ENCODE data around the gene CAPN11. TPM values are rescaled to one million over a fixed set of nuclear protein-coding genes. Genes with fewer than 3 reads are reported as not detected.
A peak's percentile ranks its signal among the peaks of the same experiment; 100 is the strongest.

The CAPN11 gene
- total RNA-seq, 1 experiment from 2014 or later = not detected

GRCh38 chr6:44219053-44219814 lies 60.6 kb downstream of the CAPN11 start:
- no peaks in the 10 kb centered on the region for H3K27me3 ChIP-seq (ENCODE audit: low read length)
- no peaks in the 10 kb centered on the region for H3K36me3 ChIP-seq (ENCODE audit: insufficient read depth, low read length)
- H3K4me1 ChIP-seq (ENCODE audit: low read length) = peaks cover 38% of the 10 kb centered on the region
- H3K9ac ChIP-seq (ENCODE audit: low read length) = peak overlapping the region; percentile 63
- peak overlapping the region; percentile 81 for H3K4me2 ChIP-seq (ENCODE audit: low read depth, low read length, poor library complexity, severe bottlenecking)
- H3K79me2 ChIP-seq (ENCODE audit: low read length) = peaks cover 6% of the 10 kb centered on the region
- peak overlapping the region; percentile 86; the same call in 1 of the 2 replicates for H2AFZ ChIP-seq (ENCODE audit: low read length)
- no peaks in the 10 kb centered on the region for H3K9me3 ChIP-seq (ENCODE audit: low read length)
- H3K27ac ChIP-seq (ENCODE audit: low read length) = no peak overlapping the region
- H3K4me3 ChIP-seq (ENCODE audit: low read length) = peak overlapping the region; percentile 66
- H4K20me1 ChIP-seq (ENCODE audit: insufficient read depth, low read depth, low read length) = peaks cover 4% of the 10 kb centered on the region; the same call in 1 of the 2 replicates
- H3K9me2 ChIP-seq (replicated peaks; ENCODE audit: insufficient read depth, low read length) = no peaks in the 10 kb centered on the region
- DNase-seq = peak; percentile 78

- H3K9me2 ChIP-seq (replicated peaks; ENCODE audit: insufficient read depth, low read length) = no peaks in the 10 kb centered on the region
- DNase-seq = no peak
- H3K9ac ChIP-seq (ENCODE audit: low read length) = peak overlapping the region; percentile 63; the same call in 1 of the 2 replicates
- H3K4me1 ChIP-seq (ENCODE audit: low read length) = peaks cover 47% of the 10 kb centered on the region
- H3K27me3 ChIP-seq (ENCODE audit: low read length) = no peaks in the 10 kb centered on the region
- H4K20me1 ChIP-seq (ENCODE audit: insufficient read depth, low read depth, low read length) = peaks cover 4% of the 10 kb centered on the region; the same call in 1 of the 2 replicates
- H3K4me3 ChIP-seq (ENCODE audit: low read length) = peak overlapping the region; percentile 66; the same call in 1 of the 2 replicates
- no peak overlapping the region for H2AFZ ChIP-seq (ENCODE audit: low read length)
- no peak overlapping the region for H3K27ac ChIP-seq (ENCODE audit: low read length)
- H3K9me3 ChIP-seq (ENCODE audit: low read length) = no peaks in the 10 kb centered on the region
- no peaks in the 10 kb centered on the region for H3K36me3 ChIP-seq (ENCODE audit: insufficient read depth, low read length)
- H3K79me2 ChIP-seq (ENCODE audit: low read length) = peaks cover 15% of the 10 kb centered on the region
- peak overlapping the region; percentile 81 for H3K4me2 ChIP-seq (ENCODE audit: low read depth, low read length, poor library complexity, severe bottlenecking)
Observed at GRCh38 chr6:44219815-44220784, 61.5 kb downstream of the CAPN11 start.

GRCh38 chr6:44220913-44221290 lies 62.3 kb downstream of the CAPN11 start:
- no peak overlapping the region for H3K4me2 ChIP-seq (ENCODE audit: low read depth, low read length, poor library complexity, severe bottlenecking)
- no peaks in the 10 kb centered on the region for H3K9me3 ChIP-seq (ENCODE audit: low read length)
- no peaks in the 10 kb centered on the region for H3K36me3 ChIP-seq (ENCODE audit: insufficient read depth, low read length)
- no peaks in the 10 kb centered on the region for H3K27me3 ChIP-seq (ENCODE audit: low read length)
- no peak overlapping the region for H3K9ac ChIP-seq (ENCODE audit: low read length)
- peaks cover 55% of the 10 kb centered on the region for H3K4me1 ChIP-seq (ENCODE audit: low read length)
- no peak overlapping the region for H2AFZ ChIP-seq (ENCODE audit: low read length)
- no peak overlapping the region for H3K4me3 ChIP-seq (ENCODE audit: low read length)
- no peak overlapping the region for H3K27ac ChIP-seq (ENCODE audit: low read length)
- H3K79me2 ChIP-seq (ENCODE audit: low read length) = peaks cover 23% of the 10 kb centered on the region
- H4K20me1 ChIP-seq (ENCODE audit: insufficient read depth, low read depth, low read length) = peaks cover 4% of the 10 kb centered on the region; the same call in 1 of the 2 replicates
- no peak for DNase-seq
- H3K9me2 ChIP-seq (replicated peaks; ENCODE audit: insufficient read depth, low read length) = no peaks in the 10 kb centered on the region

GRCh38 chr6:44221291-44221960 lies 62.8 kb downstream of the CAPN11 start:
- DNase-seq = peak; percentile 92
- Histone ChIP-seq H3K27ac (ENCODE audit: low read length) (no peak overlapping the region), H3K27me3 (ENCODE audit: low read length) (no peaks in the 10 kb centered on the region), H3K4me1 (ENCODE audit: low read length) (peaks cover 60% of the 10 kb centered on the region), H3K9me2 (replicated peaks; ENCODE audit: insufficient read depth, low read length) (no peaks in the 10 kb centered on the region), H4K20me1 (ENCODE audit: insufficient read depth, low read depth, low read length) (peaks cover 4% of the 10 kb centered on the region; the same call in 1 of the 2 replicates), H3K4me3 (ENCODE audit: low read length) (no peak overlapping the region), H3K79me2 (ENCODE audit: low read length) (peaks cover 28% of the 10 kb centered on the region), H3K9ac (ENCODE audit: low read length) (peak overlapping the region; percentile 42), H2AFZ (ENCODE audit: low read length) (no peak overlapping the region), H3K36me3 (ENCODE audit: insufficient read depth, low read length) (no peaks in the 10 kb centered on the region), H3K4me2 (ENCODE audit: low read depth, low read length, poor library complexity, severe bottlenecking) (no peak overlapping the region), H3K9me3 (ENCODE audit: low read length) (no peaks in the 10 kb centered on the region)

- Histone ChIP-seq H3K9me2 (replicated peaks; ENCODE audit: insufficient read depth, low read length) (no peaks in the 10 kb centered on the region), H3K4me3 (ENCODE audit: low read length) (no peak overlapping the region), H3K27me3 (ENCODE audit: low read length) (no peaks in the 10 kb centered on the region), H3K4me1 (ENCODE audit: low read length) (peaks cover 64% of the 10 kb centered on the region), H3K9me3 (ENCODE audit: low read length) (no peaks in the 10 kb centered on the region), H2AFZ (ENCODE audit: low read length) (no peak overlapping the region), H3K36me3 (ENCODE audit: insufficient read depth, low read length) (no peaks in the 10 kb centered on the region), H4K20me1 (ENCODE audit: insufficient read depth, low read depth, low read length) (peaks cover 4% of the 10 kb centered on the region; the same call in 1 of the 2 replicates), H3K4me2 (ENCODE audit: low read depth, low read length, poor library complexity, severe bottlenecking) (no peak overlapping the region), H3K79me2 (ENCODE audit: low read length) (peaks cover 32% of the 10 kb centered on the region), H3K27ac (ENCODE audit: low read length) (no peak overlapping the region), H3K9ac (ENCODE audit: low read length) (peak overlapping the region; percentile 39; the same call in 1 of the 2 replicates)
- no peak for DNase-seq
Observed at GRCh38 chr6:44221961-44222335, 63.3 kb downstream of the CAPN11 start.

- peak overlapping the region; percentile 74; the same call in 1 of the 2 replicates for H2AFZ ChIP-seq (ENCODE audit: low read length)
- no peaks in the 10 kb centered on the region for H3K27me3 ChIP-seq (ENCODE audit: low read length)
- peaks cover 64% of the 10 kb centered on the region for H3K4me1 ChIP-seq (ENCODE audit: low read length)
Observed at GRCh38 chr6:44222486-44223318, 64.1 kb downstream of the CAPN11 start.

GRCh38 chr6:44223319-44224028 lies 64.9 kb downstream of the CAPN11 start, which contains the start of gene SLC29A1:
SLC29A1 (plus strand) TSS chr6:44223595; CDS start chr6:44227314, 3,719 bp downstream.
- Histone ChIP-seq H3K79me2 (ENCODE audit: low read length) (peaks cover 38% of the 10 kb centered on the region), H4K20me1 (ENCODE audit: insufficient read depth, low read depth, low read length) (peaks cover under 1% of the 10 kb centered on the region; the same call in 1 of the 2 replicates), H3K4me1 (ENCODE audit: low read length) (peaks cover 58% of the 10 kb centered on the region), H3K4me3 (ENCODE audit: low read length) (peak within 1 kb of the TSS; percentile 74), H3K36me3 (ENCODE audit: insufficient read depth, low read length) (no peaks in the 10 kb centered on the region), H3K27me3 (ENCODE audit: low read length) (no peaks in the 10 kb centered on the region), H2AFZ (ENCODE audit: low read length) (peak within 1 kb of the TSS; percentile 74), H3K4me2 (ENCODE audit: low read depth, low read length, poor library complexity, severe bottlenecking) (peak within 1 kb of the TSS; percentile 92), H3K9me3 (ENCODE audit: low read length) (no peaks in the 10 kb centered on the region), H3K9me2 (replicated peaks; ENCODE audit: insufficient read depth, low read length) (no peaks in the 10 kb centered on the region), H3K27ac (ENCODE audit: low read length) (no peak within 1 kb of the TSS; the same call in 1 of the 2 replicates), H3K9ac (ENCODE audit: low read length) (peak within 1 kb of the TSS; percentile 84)
- DNase-seq = peak; percentile 94

More at GRCh38 chr6:44222486-44223318, 64.1 kb downstream of the CAPN11 start:
- DNase-seq = no peak
- Histone ChIP-seq H3K4me2 (ENCODE audit: low read depth, low read length, poor library complexity, severe bottlenecking) (peak overlapping the region; percentile 92), H3K4me3 (ENCODE audit: low read length) (peak overlapping the region; percentile 74), H3K79me2 (ENCODE audit: low read length) (peaks cover 37% of the 10 kb centered on the region), H3K27ac (ENCODE audit: low read length) (no peak overlapping the region), H4K20me1 (ENCODE audit: insufficient read depth, low read depth, low read length) (peaks cover 4% of the 10 kb centered on the region; the same call in 1 of the 2 replicates), H3K9me2 (replicated peaks; ENCODE audit: insufficient read depth, low read length) (no peaks in the 10 kb centered on the region), H3K9me3 (ENCODE audit: low read length) (no peaks in the 10 kb centered on the region), H3K9ac (ENCODE audit: low read length) (peak overlapping the region; percentile 84), H3K36me3 (ENCODE audit: insufficient read depth, low read length) (no peaks in the 10 kb centered on the region)
